Karpas-422 (cell line): Measurements from ENCODE around the gene GNL3. TPM values are rescaled to one million over a fixed set of nuclear protein-coding genes. Genes with fewer than 3 reads are reported as not detected.

ENCODE experiments used
- DNase-seq: peaks from one replicate; pipeline ENCODE4 v3.0.0-alpha.2; 2015
- H2AFZ ChIP-seq: fragments of 200-600 bp; sonication (generic); 2 replicates; pipeline ENCODE4 v1.6.1; 2014; ENCODE audit warnings: antibody characterized with exemption, low read length, mixed read lengths
- H3K27ac ChIP-seq: fragments of 200-600 bp; sonication (generic); 2 replicates; pipeline ENCODE4 v1.5.1; 2014; ENCODE audit warnings: mild to moderate bottlenecking, low read length, moderate library complexity
- H3K27me3 ChIP-seq: fragments of 200-600 bp; sonication (generic); 2 replicates; pipeline ENCODE4 v1.6.1; 2014; ENCODE audit warnings: low read length, mixed read lengths
- H3K36me3 ChIP-seq: fragments of 200-600 bp; sonication (generic); 2 replicates; pipeline ENCODE4 v1.6.1; 2014; ENCODE audit warnings: low read length, mixed read lengths; ENCODE audit not compliant: insufficient read depth
- H3K4me1 ChIP-seq: fragments of 200-600 bp; sonication (generic); 2 replicates; pipeline ENCODE4 v1.6.1; 2014; ENCODE audit warnings: mild to moderate bottlenecking, low read length, mixed read lengths
- H3K4me2 ChIP-seq: fragments of 200-600 bp; sonication (generic); 2 replicates; pipeline ENCODE4 v1.6.1; 2014; ENCODE audit warnings: low read length, low read depth, mild to moderate bottlenecking; ENCODE audit not compliant: poor library complexity, severe bottlenecking
- H3K4me3 ChIP-seq: fragments of 200-600 bp; sonication (generic); 2 replicates; pipeline ENCODE4 v1.5.1; 2014; ENCODE audit warnings: mild to moderate bottlenecking, antibody characterized with exemption, low read length, mixed read lengths
- H3K79me2 ChIP-seq: fragments of 200-600 bp; sonication (generic); 2 replicates; pipeline ENCODE4 v1.6.1; 2014; ENCODE audit warnings: mild to moderate bottlenecking, low read length, mixed read lengths
- H3K9ac ChIP-seq: fragments of 200-600 bp; sonication (generic); 2 replicates; pipeline ENCODE4 v1.6.0; 2014; ENCODE audit warnings: low read length
- H3K9me2 ChIP-seq: fragments of 200-600 bp; sonication (generic), shearing (Covaris generic); replicated peaks from 2 replicates; pipeline ENCODE4 v1.6.0; 2014; ENCODE audit warnings: mild to moderate bottlenecking, low read length, moderate library complexity; ENCODE audit not compliant: insufficient read depth
- H3K9me3 ChIP-seq: fragments of 300-700, 200-600 bp; sonication (generic); 2 replicates; pipeline ENCODE4 v1.6.1; 2014; ENCODE audit warnings: low read length, mixed read lengths
- H4K20me1 ChIP-seq: fragments of 200-600 bp; sonication (generic); 2 replicates; pipeline ENCODE4 v1.6.1; 2014; ENCODE audit warnings: mild to moderate bottlenecking, antibody characterized with exemption, low read length, low read depth; ENCODE audit not compliant: insufficient read depth
- small RNA-seq: library from RNA; depleted of rRNA; stranded (forward); fragments of <200 nt; gene quantifications from one replicate; pipeline ENCODE3, GENCODE V24; 2014
- total RNA-seq: library from RNA; depleted of rRNA; stranded (reverse); fragments of >200 nt; shearing (Covaris generic); gene quantifications from 2 replicates; pipeline ENCODE4 v1.2.3, GENCODE V29; 2014; ENCODE audit warnings: low replicate concordance; rRNA removed

Gene GNL3
- total RNA-seq, 1 experiment from 2014 or later = 96.9 TPM

DNA sequence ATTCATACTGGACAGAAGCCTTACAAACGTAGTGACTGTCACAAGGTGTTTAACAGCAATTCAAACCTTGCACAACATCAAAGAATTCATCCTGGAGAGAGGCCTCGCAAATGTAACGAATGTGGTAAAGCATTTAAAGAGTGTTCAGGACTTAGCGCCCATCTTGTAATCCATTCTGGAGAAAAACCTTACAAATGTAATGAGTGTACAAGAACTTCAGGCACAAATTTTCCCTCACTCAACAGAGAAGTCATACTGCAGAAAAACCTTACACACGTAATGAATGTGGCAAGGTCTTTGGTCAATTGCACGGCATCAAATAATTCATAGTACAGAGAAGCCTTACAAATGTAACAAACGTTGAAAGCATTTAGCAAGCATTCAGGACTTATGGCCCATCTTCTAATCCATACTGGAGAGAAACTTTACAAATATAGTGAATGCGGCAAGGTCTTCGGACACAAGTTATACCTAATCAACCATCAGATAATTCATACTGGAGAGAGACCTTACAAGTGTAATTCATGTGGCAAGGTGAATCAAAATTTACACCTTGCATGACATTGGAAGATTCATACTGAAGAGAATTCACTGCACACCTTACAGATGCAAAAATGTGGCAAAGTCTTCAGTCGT is 47.5 kb downstream of the GNL3 start:
- no peak overlapping the region for H2AFZ ChIP-seq
- H3K27ac ChIP-seq = no peak overlapping the region
- H3K27me3 ChIP-seq = no peaks in the 10 kb centered on the region
- no peaks in the 10 kb centered on the region for H3K79me2 ChIP-seq
- no peak for DNase-seq
- H3K4me3 ChIP-seq = no peak overlapping the region
- no peaks in the 10 kb centered on the region for H3K4me1 ChIP-seq
- H3K9ac ChIP-seq = no peak overlapping the region
- H3K36me3 ChIP-seq = peaks cover 63% of the 10 kb centered on the region
- H3K4me2 ChIP-seq = no peak overlapping the region
- H4K20me1 ChIP-seq = no peaks in the 10 kb centered on the region
- H3K9me2 ChIP-seq = no peaks in the 10 kb centered on the region
- H3K9me3 ChIP-seq = peaks cover 9% of the 10 kb centered on the region

DNA sequence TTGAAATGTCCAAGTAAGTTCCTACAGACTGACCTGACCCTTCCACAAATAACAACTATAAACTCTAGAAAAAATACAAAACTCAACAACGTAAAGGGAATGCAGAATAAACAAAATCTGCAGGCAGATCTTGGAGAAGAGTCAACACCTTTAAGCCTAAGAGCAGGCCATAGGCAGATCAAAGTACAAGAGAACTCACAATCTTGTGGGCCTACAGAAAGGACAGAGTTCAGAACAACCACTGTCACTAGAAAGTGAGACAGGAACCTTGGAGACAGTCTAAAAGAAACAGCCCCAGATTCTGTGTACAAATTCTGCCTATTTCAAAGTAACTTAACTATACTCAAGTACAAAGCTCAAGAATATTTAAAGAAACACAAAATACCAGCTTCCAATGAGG is 53.9 kb downstream of the GNL3 start:
- peaks cover 39% of the 10 kb centered on the region for H3K36me3 ChIP-seq
- no peak for DNase-seq
- H3K27ac ChIP-seq = no peak overlapping the region
- H3K79me2 ChIP-seq = no peaks in the 10 kb centered on the region
- no peaks in the 10 kb centered on the region for H3K4me1 ChIP-seq
- H3K27me3 ChIP-seq = no peaks in the 10 kb centered on the region
- no peaks in the 10 kb centered on the region for H3K9me3 ChIP-seq
- H3K4me3 ChIP-seq = no peak overlapping the region
- no peaks in the 10 kb centered on the region for H4K20me1 ChIP-seq
- H3K4me2 ChIP-seq = no peak overlapping the region
- H3K9me2 ChIP-seq = no peaks in the 10 kb centered on the region
- no peak overlapping the region for H3K9ac ChIP-seq
- H2AFZ ChIP-seq = no peak overlapping the region

DNA sequence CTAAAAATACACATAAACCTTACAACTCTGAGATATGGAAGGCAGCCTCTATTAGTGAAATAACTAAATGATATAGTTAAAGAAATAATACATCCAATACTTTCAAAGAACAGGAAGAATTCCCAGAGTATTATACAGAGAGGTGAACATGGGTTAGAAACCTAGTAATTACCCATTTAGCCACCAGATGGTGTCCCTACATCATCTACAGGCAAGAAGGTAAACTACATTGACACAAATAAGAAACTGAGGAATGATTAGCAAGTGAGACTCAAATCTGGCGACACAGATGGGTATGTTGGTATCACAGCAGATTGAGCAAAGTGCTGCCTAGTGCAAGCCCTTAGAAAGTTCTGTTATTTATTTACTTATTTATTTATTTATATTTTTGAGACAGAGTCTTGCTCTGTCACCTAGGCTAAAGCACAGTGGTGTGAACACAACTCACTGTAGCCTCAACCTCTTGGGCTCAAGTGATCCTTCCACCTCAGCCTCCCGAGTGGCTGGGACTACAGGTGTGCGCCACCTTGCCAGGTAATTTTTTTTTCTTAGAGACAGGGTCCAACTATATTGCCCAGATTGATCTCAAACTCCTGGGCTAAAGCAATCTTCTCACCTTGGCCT is 56.7 kb downstream of the GNL3 start:
- no peaks in the 10 kb centered on the region for H4K20me1 ChIP-seq
- no peak overlapping the region for H2AFZ ChIP-seq
- peak; percentile 71 for DNase-seq
- no peaks in the 10 kb centered on the region for H3K4me1 ChIP-seq
- H3K4me3 ChIP-seq = no peak overlapping the region
- no peaks in the 10 kb centered on the region for H3K27me3 ChIP-seq
- no peaks in the 10 kb centered on the region for H3K9me3 ChIP-seq
- H3K9me2 ChIP-seq = no peaks in the 10 kb centered on the region
- H3K4me2 ChIP-seq = no peak overlapping the region
- H3K9ac ChIP-seq = no peak overlapping the region
- no peak overlapping the region for H3K27ac ChIP-seq
- H3K36me3 ChIP-seq = peaks cover 20% of the 10 kb centered on the region
- no peaks in the 10 kb centered on the region for H3K79me2 ChIP-seq

DNA sequence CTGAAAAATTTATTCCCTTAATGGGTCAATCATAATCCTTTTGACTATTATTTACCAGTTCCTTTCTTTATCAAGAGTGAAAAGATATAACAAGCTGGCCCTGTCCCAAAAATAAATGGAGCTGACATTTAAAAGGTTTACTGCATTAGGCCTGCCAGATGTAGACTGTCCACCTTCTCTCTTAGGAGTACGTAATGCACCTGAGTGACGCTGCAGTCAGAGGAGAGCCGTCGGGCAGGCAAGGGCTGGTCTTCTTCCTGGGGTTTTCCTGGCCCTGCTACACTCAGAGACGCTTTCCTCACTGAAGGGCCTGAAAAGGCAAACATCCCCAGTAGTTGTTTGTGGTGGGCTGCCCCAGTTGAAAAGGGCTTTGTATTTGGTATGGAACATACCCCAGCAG is 57.3 kb downstream of the GNL3 start:
- no peak overlapping the region for H3K4me3 ChIP-seq
- no peaks in the 10 kb centered on the region for H3K9me2 ChIP-seq
- no peak overlapping the region for H3K4me2 ChIP-seq
- peaks cover 20% of the 10 kb centered on the region for H3K36me3 ChIP-seq
- H3K9ac ChIP-seq = no peak overlapping the region
- H3K4me1 ChIP-seq = no peaks in the 10 kb centered on the region
- no peaks in the 10 kb centered on the region for H3K27me3 ChIP-seq
- no peaks in the 10 kb centered on the region for H3K79me2 ChIP-seq
- H4K20me1 ChIP-seq = no peaks in the 10 kb centered on the region
- no peak overlapping the region for H2AFZ ChIP-seq
- H3K9me3 ChIP-seq = no peaks in the 10 kb centered on the region
- H3K27ac ChIP-seq = no peak overlapping the region
- no peak for DNase-seq

DNA sequence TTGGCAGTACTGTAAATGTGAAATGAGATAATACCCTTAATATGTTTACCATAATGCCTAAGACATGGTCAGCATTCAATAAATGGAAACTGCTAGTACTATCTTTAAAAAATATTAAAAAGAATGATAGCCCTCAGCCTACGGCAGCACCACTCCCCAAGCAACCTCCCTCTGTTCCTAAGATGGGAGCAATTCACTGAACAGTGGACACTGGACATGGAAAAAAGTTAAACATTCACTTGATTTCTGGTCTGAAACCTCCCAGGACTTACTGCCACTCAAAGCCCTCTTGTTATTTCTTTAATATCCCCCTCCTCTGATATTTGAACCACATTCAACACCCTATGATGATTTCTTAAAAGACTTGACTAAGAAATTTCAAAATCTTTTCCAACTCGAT is 57.9 kb downstream of the GNL3 start:
- peaks cover 21% of the 10 kb centered on the region for H3K36me3 ChIP-seq

More for the DNA sequence above, 57.9 kb downstream of the GNL3 start:
- no peak for DNase-seq
- Histone ChIP-seq H4K20me1 (no peaks in the 10 kb centered on the region), H3K4me2 (no peak overlapping the region), H3K9me2 (no peaks in the 10 kb centered on the region), H3K4me3 (no peak overlapping the region), H3K27me3 (no peaks in the 10 kb centered on the region), H2AFZ (no peak overlapping the region), H3K9me3 (no peaks in the 10 kb centered on the region), H3K4me1 (no peaks in the 10 kb centered on the region), H3K79me2 (no peaks in the 10 kb centered on the region), H3K27ac (no peak overlapping the region), H3K9ac (no peak overlapping the region)

Small RNAs within 50 kb of the gene (small RNA-seq; reads per million reads assigned to genes)
- not detected for gene AC006254.2
- gene RF00569 = 17,266 reads per million, percentile 100 among the genes with 10 or more reads in this experiment
- gene RF01183 = not detected
- 0.79 reads per million, percentile 23 among the genes with 10 or more reads in this experiment for gene SNORD19
- not detected for gene SNORD19B
- 853 reads per million, percentile 100 among the genes with 10 or more reads in this experiment for gene SNORD69

Other genes starting within 250 kb of the GNL3 start
- 0.11 TPM in 1 of 2 replicates, not detected in the other for gene SEMA3G, start 240.9 kb upstream of the GNL3 start, total RNA-seq
- 0.65 TPM in 1 of 2 replicates, not detected in the other for gene TNNC1, start 232.0 kb upstream of the GNL3 start, total RNA-seq
- gene NISCH, start 230.4 kb upstream of the GNL3 start, total RNA-seq = 44.2 and 70.1 TPM in 2 replicates
- gene STAB1, start 190.7 kb upstream of the GNL3 start, total RNA-seq = not detected in 2 replicates
- gene NT5DC2, start 152.2 kb upstream of the GNL3 start, total RNA-seq = 46.5 and 47.8 TPM in 2 replicates
- 23.4 and 29.7 TPM in 2 replicates for gene UQCC5, start 149.4 kb upstream of the GNL3 start, total RNA-seq
- gene PBRM1, start 119 bp upstream of the GNL3 start, total RNA-seq = 38.4 and 53.3 TPM in 2 replicates
- gene GLT8D1, start 19.8 kb downstream of the GNL3 start, total RNA-seq = 34.7 and 52.0 TPM in 2 replicates
- gene SPCS1, start 20.1 kb downstream of the GNL3 start, total RNA-seq = 122 and 184 TPM in 2 replicates
- 20.5 and 44.1 TPM in 2 replicates for gene NEK4, start 84.9 kb downstream of the GNL3 start, total RNA-seq
- not detected in 2 replicates for gene ITIH1, start 91.6 kb downstream of the GNL3 start, total RNA-seq
- not detected in 2 replicates for gene ITIH3, start 108.8 kb downstream of the GNL3 start, total RNA-seq
- gene ITIH4, start 144.6 kb downstream of the GNL3 start, total RNA-seq = 11.1 and 14.3 TPM in 2 replicates
- gene MUSTN1, start 149.0 kb downstream of the GNL3 start, total RNA-seq = 2.4 TPM in 1 of 2 replicates, not detected in the other
- gene STIMATE, start 211.5 kb downstream of the GNL3 start, total RNA-seq = 25.0 and 39.6 TPM in 2 replicates